OCI-LY3 (cell line): Measurements from ENCODE around the gene PDE10A.

ENCODE experiments used
- H2AFZ ChIP-seq: fragments of 200-600, 300-600 bp; shearing (Covaris generic); 2 replicates; pipeline ENCODE4 v1.6.0; 2014; ENCODE audit warnings: antibody characterized with exemption, low read depth, low read length
- H3K27ac ChIP-seq: fragments of 200-600, 300-600 bp; sonication (generic); 2 replicates; pipeline ENCODE4 v1.5.1; 2014; ENCODE audit warnings: mild to moderate bottlenecking, low read length, moderate library complexity, mixed read lengths
- H3K27me3 ChIP-seq: fragments of 200-600, 300-600 bp; sonication (generic); 2 replicates; pipeline ENCODE4 v1.6.1; 2014; ENCODE audit warnings: low read depth, low read length, mixed read lengths
- H3K36me3 ChIP-seq: fragments of 200-600, 300-600 bp; sonication (generic); replicated peaks from 2 replicates; pipeline ENCODE3; 2014; ENCODE audit warnings: low read depth, low read length, mixed read lengths
- H3K4me1 ChIP-seq: fragments of 300-600, 200-600 bp; sonication (generic); 2 replicates; pipeline ENCODE4 v1.6.1; 2014; ENCODE audit warnings: low read length, mixed read lengths
- H3K4me2 ChIP-seq: fragments of 200-600, 300-600 bp; sonication (generic); 2 replicates; pipeline ENCODE4 v1.6.1; 2014; ENCODE audit warnings: low read length, mixed read lengths
- H3K4me3 ChIP-seq: fragments of 300-600, 200-600 bp; sonication (generic); 2 replicates; pipeline ENCODE4 v1.5.1; 2014; ENCODE audit warnings: antibody characterized with exemption, mild to moderate bottlenecking, low read length, moderate library complexity
- H3K79me2 ChIP-seq: fragments of 300-600, 200-600 bp; shearing (Covaris generic); 2 replicates; pipeline ENCODE4 v1.6.1; 2014; ENCODE audit warnings: mild to moderate bottlenecking, low read length, mixed read lengths
- H3K9ac ChIP-seq: fragments of 300-600, 200-600 bp; shearing (Covaris generic); 2 replicates; pipeline ENCODE4 v1.6.0; 2014; ENCODE audit warnings: mild to moderate bottlenecking, low read length, moderate library complexity
- H3K9me3 ChIP-seq: fragments of 200-600, 300-600 bp; shearing (Covaris generic); 2 replicates; pipeline ENCODE4 v1.6.1; 2014; ENCODE audit warnings: low read length, mixed read lengths; ENCODE audit not compliant: insufficient read depth
- H4K20me1 ChIP-seq: fragments of 200-600, 300-600 bp; sonication (generic); 2 replicates; pipeline ENCODE4 v1.6.1; 2016; ENCODE audit warnings: low read length, mixed read lengths; ENCODE audit not compliant: insufficient read depth
- CTCF ChIP-seq: fragments of 200-600, 300-600 bp; sonication (generic); IDR thresholded peaks from 2 replicates; pipeline ENCODE4 v1.5.1; 2014; ENCODE audit warnings: antibody characterized with exemption, low read length, low read depth
- EZH2phosphoT487 ChIP-seq: fragments of 200-600 bp; shearing (Covaris generic); IDR thresholded peaks from 2 replicates; pipeline ENCODE4 v1.6.1; 2018; ENCODE audit warnings: antibody characterized with exemption, mixed run types, low read depth

Gene PDE10A

GRCh38 chr6:165581678-165582077, 81.4 kb downstream of the PDE10A start:
- Histone ChIP-seq H3K4me3 (no peak overlapping the region), H3K4me2 (no peak overlapping the region), H3K27me3 (no peaks in the 10 kb centered on the region), H3K9ac (no peak overlapping the region), H3K9me3 (no peaks in the 10 kb centered on the region), H3K79me2 (no peaks in the 10 kb centered on the region), H4K20me1 (no peaks in the 10 kb centered on the region), H3K27ac (no peak overlapping the region), H3K36me3 (no peaks in the 10 kb centered on the region), H3K4me1 (no peaks in the 10 kb centered on the region), H2AFZ (no peak overlapping the region)
- TF ChIP-seq EZH2phosphoT487 (no peak), CTCF (no peak)

- no peaks in the 10 kb centered on the region for H3K79me2 ChIP-seq
- no peak overlapping the region for H3K27ac ChIP-seq
- H3K4me1 ChIP-seq = no peaks in the 10 kb centered on the region
- H3K27me3 ChIP-seq = no peaks in the 10 kb centered on the region
- no peaks in the 10 kb centered on the region for H3K36me3 ChIP-seq
- H2AFZ ChIP-seq = no peak overlapping the region
- H3K4me2 ChIP-seq = no peak overlapping the region
- TF ChIP-seq EZH2phosphoT487 (no peak), CTCF (no peak)
- H3K4me3 ChIP-seq = no peak overlapping the region
- no peaks in the 10 kb centered on the region for H3K9me3 ChIP-seq
- no peaks in the 10 kb centered on the region for H4K20me1 ChIP-seq
- H3K9ac ChIP-seq = no peak overlapping the region
Measured at GRCh38 chr6:165580136-165580535, 82.9 kb downstream of the PDE10A start.

- H3K79me2 ChIP-seq = no peaks in the 10 kb centered on the region
- no peaks in the 10 kb centered on the region for H3K36me3 ChIP-seq
- H3K9ac ChIP-seq = no peak overlapping the region
- no peaks in the 10 kb centered on the region for H3K4me1 ChIP-seq
- no peak overlapping the region for H2AFZ ChIP-seq
- no peaks in the 10 kb centered on the region for H4K20me1 ChIP-seq
- no peak overlapping the region for H3K27ac ChIP-seq
- H3K27me3 ChIP-seq = no peaks in the 10 kb centered on the region
- no peaks in the 10 kb centered on the region for H3K9me3 ChIP-seq
- H3K4me3 ChIP-seq = no peak overlapping the region
- no peak overlapping the region for H3K4me2 ChIP-seq
- no peak for TF ChIP-seq EZH2phosphoT487
- no peak for TF ChIP-seq CTCF
Measured at GRCh38 chr6:165579151-165579550, 83.9 kb downstream of the PDE10A start.

GRCh38 chr6:165577556-165577955, 85.5 kb downstream of the PDE10A start:
- H3K4me3 ChIP-seq = no peak overlapping the region
- H3K27ac ChIP-seq = no peak overlapping the region
- TF ChIP-seq EZH2phosphoT487 (no peak), CTCF (no peak)
- H3K9ac ChIP-seq = no peak overlapping the region
- H3K79me2 ChIP-seq = no peaks in the 10 kb centered on the region
- no peaks in the 10 kb centered on the region for H3K27me3 ChIP-seq
- H3K4me2 ChIP-seq = no peak overlapping the region
- H3K9me3 ChIP-seq = no peaks in the 10 kb centered on the region
- no peaks in the 10 kb centered on the region for H3K4me1 ChIP-seq
- no peak overlapping the region for H2AFZ ChIP-seq
- H4K20me1 ChIP-seq = no peaks in the 10 kb centered on the region
- H3K36me3 ChIP-seq = no peaks in the 10 kb centered on the region
